GM12878 (cell line): ENCODE measurements around the gene MAN2A2. TPM values are rescaled to one million over a fixed set of nuclear protein-coding genes. Genes with fewer than 3 reads are reported as not detected.
A peak's percentile ranks its signal among the peaks of the same experiment; 100 is the strongest.

Experiments used
- CREB1 ChIP-seq: IDR thresholded peaks from 2 replicates; pipeline ENCODE4 v1.6.1; 2012; ENCODE audit warnings: low read depth, mild to moderate bottlenecking, inconsistent platforms
- DPF2 ChIP-seq: fragments of 450-650 bp; IDR thresholded peaks from 2 replicates; pipeline ENCODE4 v1.6.1; 2017; ENCODE audit warnings: mild to moderate bottlenecking
- ESRRA ChIP-seq: IDR thresholded peaks from 2 replicates; pipeline ENCODE4 v1.6.1; 2012; ENCODE audit warnings: mild to moderate bottlenecking, low read length, improper control_type of control experiment
- HDAC2 ChIP-seq: fragments of 200-600 bp; sonication (generic); IDR thresholded peaks from 2 replicates; pipeline ENCODE4 v1.6.1; 2017
- IKZF2 ChIP-seq, 2 experiments: fragments of 450-650 bp; IDR thresholded peaks; 2 replicates each; pipeline ENCODE4 v1.6.1; 2017; ENCODE audit warnings: mild to moderate bottlenecking in 2 of 2, moderate library complexity in 2 of 2
- JUNB ChIP-seq: IDR thresholded peaks from 2 replicates; pipeline ENCODE4 v1.6.1; 2016; ENCODE audit warnings: antibody characterized with exemption, mild to moderate bottlenecking
- MTA3 ChIP-seq: IDR thresholded peaks from 2 replicates; pipeline ENCODE4 v1.6.1; 2012; ENCODE audit warnings: low read length, inconsistent platforms, borderline replicate concordance
- POLR2AphosphoS2 ChIP-seq: IDR thresholded peaks from 2 replicates; pipeline ENCODE4 v1.6.1; 2011; ENCODE audit warnings: low read depth, mild to moderate bottlenecking, low read length, improper control_type of control experiment, moderate library complexity
- RBBP5 ChIP-seq: fragments of 200-600 bp; sonication (generic); conservative IDR thresholded peaks from 2 replicates; pipeline ENCODE4 v1.6.1; 2016
- RELA ChIP-seq: fragments of 450-650 bp; IDR thresholded peaks from 2 replicates; pipeline ENCODE4 v1.8.0; 2014; ENCODE audit warnings: borderline replicate concordance; ENCODE audit not compliant: partially characterized antibody
- SIX5 ChIP-seq: IDR thresholded peaks from 2 replicates; pipeline ENCODE4 v1.6.1; 2011; ENCODE audit warnings: mild to moderate bottlenecking, low read depth, low read length, moderate library complexity; ENCODE audit not compliant: severe bottlenecking
- ZSCAN29 ChIP-seq: fragments of 450-650 bp; IDR thresholded peaks from 2 replicates; pipeline ENCODE4 v1.6.1; 2017; ENCODE audit warnings: mild to moderate bottlenecking, moderate library complexity
- polyA plus RNA-seq, 11 experiments: library from polyadenylated mRNA; depleted of rRNA in 4 of 11; unstranded in 6 of 11; stranded (reverse) in 5 of 11; fragments of >200 nt; fragmentation: Nextera tagmentation in 4 of 11; fragmentation: Illumina TruSeq in 1 of 11; extraction: Ambion mirVana in 4 of 11; extraction: Trizol in 1 of 11; gene quantifications; 1 replicate in 1 of 11; 2 replicates in 10 of 11; pipeline versions ENCODE4 v1.2.1 to v1.2.3, GENCODE V29; 2011 to 2016; ENCODE audit warnings: inconsistent platforms in 2 of 11, missing spikeins in 2 of 11, low read depth in 1 of 11
- total RNA-seq, 4 experiments: library from RNA; depleted of rRNA in 3 of 4; stranded (reverse); fragments of >200 nt in 3 of 4; fragmentation: Illumina TruSeq in 1 of 4; extraction: Trizol in 1 of 4; gene quantifications; 2 replicates each; pipeline versions ENCODE4 v1.2.1 to v1.2.3, GENCODE V29; 2013 to 2021
- TF ChIP-seq, protein P1 (sequence below): fragments of 450-650 bp; IDR thresholded peaks from 2 replicates; pipeline ENCODE4 v1.6.1; 2017; ENCODE audit warnings: mild to moderate bottlenecking, moderate library complexity
- TF ChIP-seq, protein P2 (sequence below): fragments of 450-650 bp; IDR thresholded peaks from 2 replicates; pipeline ENCODE4 v1.6.1; 2016; ENCODE audit warnings: mild to moderate bottlenecking
- TF ChIP-seq, protein P3 (sequence below): fragments of 450-650 bp; IDR thresholded peaks from 2 replicates; pipeline ENCODE4 v1.6.1; 2018; ENCODE audit warnings: mild to moderate bottlenecking, low read depth, moderate library complexity; ENCODE audit not compliant: partially characterized antibody
- TF ChIP-seq, protein P4 (sequence below): IDR thresholded peaks from 2 replicates; pipeline ENCODE4 v1.6.1; 2011; ENCODE audit warnings: borderline replicate concordance, low read depth, mild to moderate bottlenecking, moderate library complexity, low read length; ENCODE audit not compliant: insufficient read depth, poor library complexity, severe bottlenecking
- TF ChIP-seq, protein P5 (sequence below): IDR thresholded peaks from 2 replicates; pipeline ENCODE4 v1.6.1; 2012; ENCODE audit warnings: low read depth, low read length, improper control_type of control experiment

The MAN2A2 gene
- total and polyA plus RNA-seq, 10 of the 15 experiments (the other 5 are each of a cell fraction or from before 2014, with no cell fraction given), result 4.2 to 79.4 (median 23.2) TPM

DNA sequence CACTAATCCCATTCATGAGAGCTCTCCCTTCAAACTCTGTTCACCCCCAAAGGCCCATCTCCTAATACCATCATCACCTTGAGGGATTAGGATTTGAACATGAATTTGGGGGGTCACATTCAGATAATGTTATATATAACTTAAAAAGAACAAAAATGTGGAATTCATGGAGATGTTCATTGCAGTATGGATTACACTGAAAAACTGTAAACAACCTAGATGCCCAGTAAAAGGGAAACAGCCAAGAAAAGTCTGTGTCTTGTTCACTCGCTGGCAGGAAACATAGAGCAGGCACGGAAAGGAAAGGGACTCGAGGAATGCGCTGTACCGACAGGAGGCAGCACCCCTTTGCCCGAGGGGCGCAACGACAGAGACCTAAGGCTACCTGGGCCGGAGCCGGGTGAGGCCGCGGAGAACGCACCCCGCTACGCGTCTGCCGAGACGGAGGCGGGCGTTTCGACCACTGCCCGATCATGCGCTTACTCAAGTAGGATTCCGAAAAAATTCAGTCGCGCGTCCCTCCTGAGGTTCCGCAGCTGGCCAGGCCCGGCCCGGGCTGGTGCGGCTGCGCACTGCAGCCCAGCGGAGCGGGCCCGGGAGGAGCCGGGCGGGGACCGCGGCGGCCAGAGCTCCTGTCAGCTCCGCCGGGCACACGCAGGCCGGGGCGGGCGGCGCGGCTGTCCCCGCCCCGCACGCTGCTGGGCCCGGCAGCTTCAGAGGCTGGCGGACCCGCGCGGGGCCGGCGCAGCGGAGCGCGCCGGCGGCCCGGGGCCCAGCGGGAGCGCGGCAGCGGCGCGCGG, 862 bp upstream of the MAN2A2 start (continued):
- TF ChIP-seq, protein P1, sequence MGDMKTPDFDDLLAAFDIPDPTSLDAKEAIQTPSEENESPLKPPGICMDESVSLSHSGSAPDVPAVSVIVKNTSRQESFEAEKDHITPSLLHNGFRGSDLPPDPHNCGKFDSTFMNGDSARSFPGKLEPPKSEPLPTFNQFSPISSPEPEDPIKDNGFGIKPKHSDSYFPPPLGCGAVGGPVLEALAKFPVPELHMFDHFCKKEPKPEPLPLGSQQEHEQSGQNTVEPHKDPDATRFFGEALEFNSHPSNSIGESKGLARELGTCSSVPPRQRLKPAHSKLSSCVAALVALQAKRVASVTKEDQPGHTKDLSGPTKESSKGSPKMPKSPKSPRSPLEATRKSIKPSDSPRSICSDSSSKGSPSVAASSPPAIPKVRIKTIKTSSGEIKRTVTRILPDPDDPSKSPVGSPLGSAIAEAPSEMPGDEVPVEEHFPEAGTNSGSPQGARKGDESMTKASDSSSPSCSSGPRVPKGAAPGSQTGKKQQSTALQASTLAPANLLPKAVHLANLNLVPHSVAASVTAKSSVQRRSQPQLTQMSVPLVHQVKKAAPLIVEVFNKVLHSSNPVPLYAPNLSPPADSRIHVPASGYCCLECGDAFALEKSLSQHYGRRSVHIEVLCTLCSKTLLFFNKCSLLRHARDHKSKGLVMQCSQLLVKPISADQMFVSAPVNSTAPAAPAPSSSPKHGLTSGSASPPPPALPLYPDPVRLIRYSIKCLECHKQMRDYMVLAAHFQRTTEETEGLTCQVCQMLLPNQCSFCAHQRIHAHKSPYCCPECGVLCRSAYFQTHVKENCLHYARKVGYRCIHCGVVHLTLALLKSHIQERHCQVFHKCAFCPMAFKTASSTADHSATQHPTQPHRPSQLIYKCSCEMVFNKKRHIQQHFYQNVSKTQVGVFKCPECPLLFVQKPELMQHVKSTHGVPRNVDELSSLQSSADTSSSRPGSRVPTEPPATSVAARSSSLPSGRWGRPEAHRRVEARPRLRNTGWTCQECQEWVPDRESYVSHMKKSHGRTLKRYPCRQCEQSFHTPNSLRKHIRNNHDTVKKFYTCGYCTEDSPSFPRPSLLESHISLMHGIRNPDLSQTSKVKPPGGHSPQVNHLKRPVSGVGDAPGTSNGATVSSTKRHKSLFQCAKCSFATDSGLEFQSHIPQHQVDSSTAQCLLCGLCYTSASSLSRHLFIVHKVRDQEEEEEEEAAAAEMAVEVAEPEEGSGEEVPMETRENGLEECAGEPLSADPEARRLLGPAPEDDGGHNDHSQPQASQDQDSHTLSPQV, result no peak
- no peak for TF ChIP-seq SIX5
- 0 out of 2 replicates have a peak, but pooled peaks have one; percentile 33 for TF ChIP-seq ZSCAN29
- TF ChIP-seq HDAC2, result 0 out of 2 replicates have a peak, but pooled peaks have one; percentile 41
- TF ChIP-seq POLR2AphosphoS2, result no peak
- peak; percentile 35; the same call in 1 of the 2 replicates for TF ChIP-seq CREB1
- no peak for TF ChIP-seq JUNB
- no peak for TF ChIP-seq MTA3
- TF ChIP-seq RELA, result peak; percentile 42
- no peak for TF ChIP-seq ESRRA
- peak; percentile 29 to 41; a peak in 3 of 4 replicates for TF ChIP-seq IKZF2 (IDR thresholded peaks at IDR 0.05)
- TF ChIP-seq, protein P2, sequence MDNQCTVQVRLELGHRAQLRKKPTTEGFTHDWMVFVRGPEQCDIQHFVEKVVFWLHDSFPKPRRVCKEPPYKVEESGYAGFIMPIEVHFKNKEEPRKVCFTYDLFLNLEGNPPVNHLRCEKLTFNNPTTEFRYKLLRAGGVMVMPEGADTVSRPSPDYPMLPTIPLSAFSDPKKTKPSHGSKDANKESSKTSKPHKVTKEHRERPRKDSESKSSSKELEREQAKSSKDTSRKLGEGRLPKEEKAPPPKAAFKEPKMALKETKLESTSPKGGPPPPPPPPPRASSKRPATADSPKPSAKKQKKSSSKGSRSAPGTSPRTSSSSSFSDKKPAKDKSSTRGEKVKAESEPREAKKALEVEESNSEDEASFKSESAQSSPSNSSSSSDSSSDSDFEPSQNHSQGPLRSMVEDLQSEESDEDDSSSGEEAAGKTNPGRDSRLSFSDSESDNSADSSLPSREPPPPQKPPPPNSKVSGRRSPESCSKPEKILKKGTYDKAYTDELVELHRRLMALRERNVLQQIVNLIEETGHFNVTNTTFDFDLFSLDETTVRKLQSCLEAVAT, result peak; percentile 59; the same call in 1 of the 2 replicates
- TF ChIP-seq, protein P3, sequence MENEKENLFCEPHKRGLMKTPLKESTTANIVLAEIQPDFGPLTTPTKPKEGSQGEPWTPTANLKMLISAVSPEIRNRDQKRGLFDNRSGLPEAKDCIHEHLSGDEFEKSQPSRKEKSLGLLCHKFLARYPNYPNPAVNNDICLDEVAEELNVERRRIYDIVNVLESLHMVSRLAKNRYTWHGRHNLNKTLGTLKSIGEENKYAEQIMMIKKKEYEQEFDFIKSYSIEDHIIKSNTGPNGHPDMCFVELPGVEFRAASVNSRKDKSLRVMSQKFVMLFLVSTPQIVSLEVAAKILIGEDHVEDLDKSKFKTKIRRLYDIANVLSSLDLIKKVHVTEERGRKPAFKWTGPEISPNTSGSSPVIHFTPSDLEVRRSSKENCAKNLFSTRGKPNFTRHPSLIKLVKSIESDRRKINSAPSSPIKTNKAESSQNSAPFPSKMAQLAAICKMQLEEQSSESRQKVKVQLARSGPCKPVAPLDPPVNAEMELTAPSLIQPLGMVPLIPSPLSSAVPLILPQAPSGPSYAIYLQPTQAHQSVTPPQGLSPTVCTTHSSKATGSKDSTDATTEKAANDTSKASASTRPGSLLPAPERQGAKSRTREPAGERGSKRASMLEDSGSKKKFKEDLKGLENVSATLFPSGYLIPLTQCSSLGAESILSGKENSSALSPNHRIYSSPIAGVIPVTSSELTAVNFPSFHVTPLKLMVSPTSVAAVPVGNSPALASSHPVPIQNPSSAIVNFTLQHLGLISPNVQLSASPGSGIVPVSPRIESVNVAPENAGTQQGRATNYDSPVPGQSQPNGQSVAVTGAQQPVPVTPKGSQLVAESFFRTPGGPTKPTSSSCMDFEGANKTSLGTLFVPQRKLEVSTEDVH, result peak; percentile 30
- TF ChIP-seq, protein P4, sequence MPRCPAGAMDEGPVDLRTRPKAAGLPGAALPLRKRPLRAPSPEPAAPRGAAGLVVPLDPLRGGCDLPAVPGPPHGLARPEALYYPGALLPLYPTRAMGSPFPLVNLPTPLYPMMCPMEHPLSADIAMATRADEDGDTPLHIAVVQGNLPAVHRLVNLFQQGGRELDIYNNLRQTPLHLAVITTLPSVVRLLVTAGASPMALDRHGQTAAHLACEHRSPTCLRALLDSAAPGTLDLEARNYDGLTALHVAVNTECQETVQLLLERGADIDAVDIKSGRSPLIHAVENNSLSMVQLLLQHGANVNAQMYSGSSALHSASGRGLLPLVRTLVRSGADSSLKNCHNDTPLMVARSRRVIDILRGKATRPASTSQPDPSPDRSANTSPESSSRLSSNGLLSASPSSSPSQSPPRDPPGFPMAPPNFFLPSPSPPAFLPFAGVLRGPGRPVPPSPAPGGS, result no peak
- TF ChIP-seq, protein P5, sequence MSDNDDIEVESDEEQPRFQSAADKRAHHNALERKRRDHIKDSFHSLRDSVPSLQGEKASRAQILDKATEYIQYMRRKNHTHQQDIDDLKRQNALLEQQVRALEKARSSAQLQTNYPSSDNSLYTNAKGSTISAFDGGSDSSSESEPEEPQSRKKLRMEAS, result 0 out of 2 replicates have a peak, but pooled peaks have one; percentile 60
- no peak for TF ChIP-seq RBBP5
- TF ChIP-seq DPF2, result peak; percentile 62
